HT1080 (cell line): ENCODE data around the gene NOB1. TPM values are rescaled to one million over a fixed set of nuclear protein-coding genes. Genes with fewer than 3 reads are reported as not detected.

Experiments
- small RNA-seq: library from RNA; depleted of rRNA; stranded (forward); fragments of <200 nt; gene quantifications from one replicate; pipeline ENCODE3, GENCODE V24; 2014
- total RNA-seq: library from RNA; depleted of rRNA; stranded (reverse); fragments of >200 nt; shearing (Covaris generic); gene quantifications from 2 replicates; pipeline ENCODE4 v1.2.3, GENCODE V29; 2014; rRNA removed

Gene NOB1
- total RNA-seq, 1 experiment from 2014 or later: 42.5 TPM

Small RNAs within 50 kb of the gene (small RNA-seq; reads per million reads assigned to genes)
- not detected for gene RF00091

Other genes starting within 250 kb of the NOB1 start
- gene NFAT5, start 189.0 kb downstream of the NOB1 start, total RNA-seq: 4.2 and 5.8 TPM in 2 replicates
- gene NQO1, start 28.4 kb downstream of the NOB1 start, total RNA-seq: 229 and 270 TPM in 2 replicates
- 13.2 and 15.3 TPM in 2 replicates for gene WWP2, start 7.4 kb upstream of the NOB1 start, total RNA-seq
- 0.10 and 0.17 TPM in 2 replicates for gene CLEC18A, start 196.4 kb upstream of the NOB1 start, total RNA-seq